ENCODE results near the gene SEC24D. TPM values are rescaled to one million over a fixed set of nuclear protein-coding genes. Genes with fewer than 3 reads are reported as not detected.

The SEC24D gene
- total RNA-seq, 1 donor from 2014 or later = 138 TPM

DNA sequence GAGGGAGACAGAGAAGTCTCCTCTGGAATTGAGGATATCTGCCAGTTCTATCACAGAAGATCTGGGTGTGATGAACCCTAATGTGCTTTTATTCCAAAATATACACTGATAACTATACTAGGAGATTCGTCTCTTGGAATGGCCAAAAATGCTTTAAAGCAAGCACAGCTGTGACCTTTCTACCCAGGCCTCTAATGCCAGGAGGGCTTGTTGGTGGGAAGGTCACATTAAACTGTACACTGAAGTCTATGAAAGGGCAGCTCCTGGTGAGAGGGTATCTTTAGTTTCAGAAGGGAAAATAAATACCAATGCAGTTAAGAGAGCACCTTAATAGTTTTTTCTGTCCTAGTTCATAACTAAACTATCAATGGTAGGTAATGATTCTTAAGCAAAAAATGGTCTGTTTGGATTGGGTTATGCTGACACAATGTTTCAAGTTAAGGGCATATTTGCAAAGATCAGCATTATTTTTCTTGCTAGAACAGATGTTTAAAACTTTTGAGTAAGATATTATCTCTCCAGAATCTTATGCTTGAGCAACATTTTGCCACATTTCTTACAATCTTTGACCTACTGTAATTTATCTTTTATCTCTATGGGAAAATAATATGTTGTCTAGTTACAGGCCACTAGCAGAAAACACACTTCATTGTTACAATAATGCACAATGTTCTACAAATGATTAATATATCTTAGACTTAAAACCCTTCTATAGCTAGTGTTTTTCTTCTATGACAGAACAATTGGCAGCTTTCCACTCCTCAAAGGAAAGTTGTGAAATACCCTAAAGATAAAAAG, 59.6 kb downstream of the SEC24D start:
- no peak overlapping the region for H3K4me3 Mint-ChIP-seq (ENCODE audit: unreplicated experiment)
- TF ChIP-seq, protein P1, sequence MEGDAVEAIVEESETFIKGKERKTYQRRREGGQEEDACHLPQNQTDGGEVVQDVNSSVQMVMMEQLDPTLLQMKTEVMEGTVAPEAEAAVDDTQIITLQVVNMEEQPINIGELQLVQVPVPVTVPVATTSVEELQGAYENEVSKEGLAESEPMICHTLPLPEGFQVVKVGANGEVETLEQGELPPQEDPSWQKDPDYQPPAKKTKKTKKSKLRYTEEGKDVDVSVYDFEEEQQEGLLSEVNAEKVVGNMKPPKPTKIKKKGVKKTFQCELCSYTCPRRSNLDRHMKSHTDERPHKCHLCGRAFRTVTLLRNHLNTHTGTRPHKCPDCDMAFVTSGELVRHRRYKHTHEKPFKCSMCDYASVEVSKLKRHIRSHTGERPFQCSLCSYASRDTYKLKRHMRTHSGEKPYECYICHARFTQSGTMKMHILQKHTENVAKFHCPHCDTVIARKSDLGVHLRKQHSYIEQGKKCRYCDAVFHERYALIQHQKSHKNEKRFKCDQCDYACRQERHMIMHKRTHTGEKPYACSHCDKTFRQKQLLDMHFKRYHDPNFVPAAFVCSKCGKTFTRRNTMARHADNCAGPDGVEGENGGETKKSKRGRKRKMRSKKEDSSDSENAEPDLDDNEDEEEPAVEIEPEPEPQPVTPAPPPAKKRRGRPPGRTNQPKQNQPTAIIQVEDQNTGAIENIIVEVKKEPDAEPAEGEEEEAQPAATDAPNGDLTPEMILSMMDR (IDR thresholded peaks at IDR 0.05) = no peak
- DNase-seq (ENCODE audit: extremely low spot score, unreplicated experiment) = no peak
- H3K27me3 Mint-ChIP-seq (ENCODE audit: unreplicated experiment) = no peaks in the 10 kb centered on the region
- no peaks in the 10 kb centered on the region for H3K9me3 Mint-ChIP-seq (ENCODE audit: unreplicated experiment)
- peaks cover 17% of the 10 kb centered on the region for H3K36me3 Mint-ChIP-seq (ENCODE audit: unreplicated experiment)
- peaks cover 45% of the 10 kb centered on the region for H3K4me1 Mint-ChIP-seq (ENCODE audit: unreplicated experiment)
- H3K27ac Mint-ChIP-seq (ENCODE audit: unreplicated experiment) = peak overlapping the region; percentile 78

DNA sequence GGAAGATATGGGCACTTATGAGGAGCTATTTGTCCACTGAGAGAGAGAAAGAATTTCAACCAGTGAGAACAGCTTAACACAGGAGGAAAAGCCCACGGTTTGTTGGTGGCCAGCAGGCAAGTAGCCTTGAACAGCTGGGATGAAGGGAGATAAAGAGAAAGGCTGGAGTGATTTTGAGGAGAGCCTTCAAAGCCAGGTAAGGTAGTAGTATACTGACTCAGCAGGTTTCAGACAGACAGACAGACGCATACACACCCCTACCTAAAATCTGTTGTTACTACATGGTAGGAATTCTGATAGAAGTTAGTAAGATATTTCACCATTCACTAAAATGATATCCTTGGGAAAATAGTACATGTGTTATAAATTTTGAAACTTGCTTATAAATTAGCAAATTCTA, 60.5 kb downstream of the SEC24D start:
- H3K9me3 Mint-ChIP-seq (ENCODE audit: unreplicated experiment) = no peaks in the 10 kb centered on the region
- no peak overlapping the region for H3K4me3 Mint-ChIP-seq (ENCODE audit: unreplicated experiment)
- H3K4me1 Mint-ChIP-seq (ENCODE audit: unreplicated experiment) = peaks cover 47% of the 10 kb centered on the region
- peak overlapping the region; percentile 78 for H3K27ac Mint-ChIP-seq (ENCODE audit: unreplicated experiment)
- peaks cover 11% of the 10 kb centered on the region for H3K36me3 Mint-ChIP-seq (ENCODE audit: unreplicated experiment)
- no peak for DNase-seq (ENCODE audit: extremely low spot score, unreplicated experiment)
- H3K27me3 Mint-ChIP-seq (ENCODE audit: unreplicated experiment) = no peaks in the 10 kb centered on the region
- TF ChIP-seq, protein P1 (IDR thresholded peaks at IDR 0.05) = no peak

DNA sequence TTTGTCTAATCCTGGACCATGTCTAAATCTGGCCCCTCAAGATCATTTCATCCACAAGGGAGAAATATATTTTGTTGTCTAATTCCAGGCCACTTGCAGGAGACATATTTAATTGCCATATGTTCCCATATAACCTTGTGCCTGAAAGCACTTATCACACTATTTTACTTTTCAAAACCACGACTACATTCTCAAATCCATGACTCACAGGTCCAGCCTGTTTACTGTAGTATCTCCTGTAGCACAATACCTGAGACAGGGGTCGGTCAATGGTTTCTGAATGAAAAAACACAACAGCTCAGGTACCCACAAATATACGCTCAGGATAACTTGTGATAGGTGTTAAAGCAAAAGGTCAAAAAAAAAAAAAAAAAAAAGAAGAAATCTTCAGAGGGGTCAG, 60.9 kb downstream of the SEC24D start:
- H3K27ac Mint-ChIP-seq (ENCODE audit: unreplicated experiment) = peak overlapping the region; percentile 78
- no peaks in the 10 kb centered on the region for H3K9me3 Mint-ChIP-seq (ENCODE audit: unreplicated experiment)
- peaks cover 51% of the 10 kb centered on the region for H3K4me1 Mint-ChIP-seq (ENCODE audit: unreplicated experiment)
- TF ChIP-seq, protein P1 (IDR thresholded peaks at IDR 0.05) = no peak
- H3K27me3 Mint-ChIP-seq (ENCODE audit: unreplicated experiment) = no peaks in the 10 kb centered on the region
- no peak for DNase-seq (ENCODE audit: extremely low spot score, unreplicated experiment)
- H3K4me3 Mint-ChIP-seq (ENCODE audit: unreplicated experiment) = no peak overlapping the region
- peaks cover 7% of the 10 kb centered on the region for H3K36me3 Mint-ChIP-seq (ENCODE audit: unreplicated experiment)

DNA sequence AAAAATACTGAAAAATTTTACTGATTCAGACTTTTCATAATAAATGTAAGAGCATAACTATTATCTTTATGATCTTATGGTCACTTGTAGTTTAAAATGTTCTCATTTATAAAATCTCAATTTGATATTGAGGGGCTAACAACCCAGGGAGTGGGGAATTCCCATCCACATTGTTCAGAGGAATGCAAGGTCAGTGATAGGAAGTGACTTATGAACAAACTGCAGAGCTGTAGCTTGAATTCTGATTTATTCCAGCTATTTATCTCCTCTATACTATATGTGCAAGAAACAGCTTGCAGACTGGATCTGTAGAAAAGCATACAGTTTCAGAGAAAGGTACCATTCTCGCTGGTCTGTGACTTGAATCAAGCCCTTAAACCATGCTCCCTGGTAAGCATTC, 61.6 kb downstream of the SEC24D start:
- peaks cover 57% of the 10 kb centered on the region for H3K4me1 Mint-ChIP-seq (ENCODE audit: unreplicated experiment)
- H3K4me3 Mint-ChIP-seq (ENCODE audit: unreplicated experiment) = no peak overlapping the region
- no peaks in the 10 kb centered on the region for H3K27me3 Mint-ChIP-seq (ENCODE audit: unreplicated experiment)
- H3K27ac Mint-ChIP-seq (ENCODE audit: unreplicated experiment) = peak overlapping the region; percentile 39
- TF ChIP-seq, protein P1 (IDR thresholded peaks at IDR 0.05) = no peak
- no peak for DNase-seq (ENCODE audit: extremely low spot score, unreplicated experiment)
- H3K36me3 Mint-ChIP-seq (ENCODE audit: unreplicated experiment) = peaks cover 3% of the 10 kb centered on the region
- no peaks in the 10 kb centered on the region for H3K9me3 Mint-ChIP-seq (ENCODE audit: unreplicated experiment)

DNA sequence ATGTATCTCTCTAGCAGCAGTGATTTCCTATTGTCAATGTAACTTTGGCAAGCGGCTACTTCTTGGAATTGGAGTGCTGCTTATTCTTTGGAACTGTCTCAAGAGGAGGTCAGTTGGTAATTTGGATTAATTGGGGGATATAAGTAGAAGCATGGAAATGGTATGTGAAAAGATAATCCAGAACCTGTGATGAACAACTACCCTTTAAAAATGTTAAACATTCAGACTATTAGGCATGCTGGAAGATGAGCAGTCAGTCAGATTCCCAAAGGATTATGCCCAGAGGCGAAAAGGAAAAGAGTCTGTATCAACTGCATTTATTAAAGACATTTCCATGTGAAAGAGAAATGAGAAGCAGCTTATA, 62.5 kb downstream of the SEC24D start:
- Mint-ChIP-seq H3K27ac (ENCODE audit: unreplicated experiment) (peak overlapping the region; percentile 73), H3K4me1 (ENCODE audit: unreplicated experiment) (peaks cover 64% of the 10 kb centered on the region)

More for the DNA sequence above, 62.5 kb downstream of the SEC24D start:
- Mint-ChIP-seq H3K9me3 (ENCODE audit: unreplicated experiment) (no peaks in the 10 kb centered on the region), H3K4me3 (ENCODE audit: unreplicated experiment) (no peak overlapping the region), H3K36me3 (ENCODE audit: unreplicated experiment) (no peaks in the 10 kb centered on the region), H3K27me3 (ENCODE audit: unreplicated experiment) (no peaks in the 10 kb centered on the region)
- TF ChIP-seq, protein P1 (IDR thresholded peaks at IDR 0.05) = no peak
- DNase-seq (ENCODE audit: extremely low spot score, unreplicated experiment) = no peak
